Epithelial cell of prostate (primary cell): Measurements from ENCODE around the gene TTC23.
A peak's percentile ranks its signal among the peaks of the same experiment; 100 is the strongest.

Source experiments
- DNase-seq: peaks from one replicate; pipeline ENCODE4 v3.0.0-alpha.2; 2011; ENCODE audit warnings: low read depth, low spot score
- H3K27ac ChIP-seq: fragments of 450-650 bp; 2 replicates; pipeline ENCODE4 v1.5.1; 2017; ENCODE audit warnings: mild to moderate bottlenecking

The TTC23 gene

GRCh38 chr15:99110581-99111320 lies 138.6 kb downstream of the TTC23 start:
- no peak for DNase-seq
- H3K27ac ChIP-seq = no peak overlapping the region

- no peak for DNase-seq
- no peak overlapping the region for H3K27ac ChIP-seq
These were observed 139.3 kb downstream of the TTC23 start for GRCh38 chr15:99110093-99110492.

GRCh38 chr15:99109555-99110021 lies 139.8 kb downstream of the TTC23 start:
- H3K27ac ChIP-seq = no peak overlapping the region
- DNase-seq = no peak

GRCh38 chr15:99108993-99109392 lies 140.4 kb downstream of the TTC23 start:
- H3K27ac ChIP-seq = no peak overlapping the region
- no peak for DNase-seq

- DNase-seq = no peak
- no peak overlapping the region for H3K27ac ChIP-seq
These were observed 142.8 kb downstream of the TTC23 start for GRCh38 chr15:99106417-99107220.

GRCh38 chr15:99105514-99106341 lies 143.7 kb downstream of the TTC23 start:
- no peak for DNase-seq
- H3K27ac ChIP-seq = no peak overlapping the region

GRCh38 chr15:99104788-99105513 lies 144.4 kb downstream of the TTC23 start, which contains the start of gene SYNM:
Gene SYNM (plus strand): TSS chr15:99105080. CDS start chr15:99105200, 120 bp downstream.
- DNase-seq = no peak
- no peak within 1 kb of the TSS for H3K27ac ChIP-seq

GRCh38 chr15:99103279-99103678 lies 146.1 kb downstream of the TTC23 start:
- H3K27ac ChIP-seq = no peak overlapping the region
- no peak for DNase-seq

GRCh38 chr15:99102332-99103235 lies 146.8 kb downstream of the TTC23 start:
- H3K27ac ChIP-seq = no peak overlapping the region
- no peak for DNase-seq

GRCh38 chr15:99101501-99101900 lies 147.9 kb downstream of the TTC23 start:
- no peak for DNase-seq
- no peak overlapping the region for H3K27ac ChIP-seq

- no peak overlapping the region for H3K27ac ChIP-seq
- DNase-seq = no peak
These were observed 148.9 kb downstream of the TTC23 start for GRCh38 chr15:99100245-99101173.

GRCh38 chr15:99099661-99100060 lies 149.7 kb downstream of the TTC23 start:
- DNase-seq = no peak

GRCh38 chr15:99098991-99099390 lies 150.4 kb downstream of the TTC23 start:
- no peak for DNase-seq
- no peak overlapping the region for H3K27ac ChIP-seq

More at GRCh38 chr15:99099661-99100060, 149.7 kb downstream of the TTC23 start:
- no peak overlapping the region for H3K27ac ChIP-seq

- no peak for DNase-seq
- H3K27ac ChIP-seq = no peak overlapping the region
These were observed 151.0 kb downstream of the TTC23 start for GRCh38 chr15:99098426-99098825.

- DNase-seq = no peak
- no peak overlapping the region for H3K27ac ChIP-seq
These were observed 151.7 kb downstream of the TTC23 start for GRCh38 chr15:99097441-99098410.

- peak; percentile 62 for DNase-seq
- H3K27ac ChIP-seq = no peak overlapping the region
These were observed 152.4 kb downstream of the TTC23 start for GRCh38 chr15:99096894-99097426.
